Aorta (tissue), 5 donors: Measurements from ENCODE around the gene TSNAXIP1. TPM values are rescaled to one million over a fixed set of nuclear protein-coding genes. Genes with fewer than 3 reads are reported as not detected.

Source experiments
- ATAC-seq: fragments of 200-7000 bp; cut with Tn5 transposase; one replicate; pipeline ENCODE4 v1.9.1; 2022; ENCODE audit warnings: moderate library complexity; ENCODE audit not compliant: low FRiP score
- DNase-seq, 2 donors: peaks; one replicate each; pipeline ENCODE4 v3.0.0-alpha.2; 2020
- H3K27ac ChIP-seq, 2 donors: one replicate each; pipeline ENCODE4 v1.5.1; 2013; ENCODE audit warnings: low read length in 2 of 2, mild to moderate bottlenecking in 2 of 2, moderate library complexity in 2 of 2, control low read depth in 1 of 2, inconsistent platforms in 1 of 2, low read depth in 1 of 2
- H3K27me3 ChIP-seq, 2 donors: one replicate each; pipeline ENCODE4 v1.6.1; 2013; ENCODE audit warnings: control low read depth in 1 of 2, low read length in 1 of 2, mild to moderate bottlenecking in 1 of 2, moderate library complexity in 1 of 2; ENCODE audit not compliant: insufficient read depth in 2 of 2, control insufficient read depth in 1 of 2
- H3K36me3 ChIP-seq, 2 donors: one replicate each; pipeline ENCODE4 v1.6.1; 2013; ENCODE audit warnings: control low read depth in 1 of 2, low read length in 1 of 2, mild to moderate bottlenecking in 1 of 2; ENCODE audit not compliant: insufficient read depth in 2 of 2, control insufficient read depth in 1 of 2
- H3K4me1 ChIP-seq, 2 donors: one replicate each; pipeline ENCODE4 v1.6.1; 2013; ENCODE audit warnings: low read length in 2 of 2, control low read depth in 1 of 2, mild to moderate bottlenecking in 1 of 2, moderate library complexity in 1 of 2; ENCODE audit not compliant: insufficient read depth in 2 of 2, control insufficient read depth in 1 of 2
- H3K4me3 ChIP-seq, 2 donors: one replicate each; pipeline ENCODE4 v1.5.1; 2013; ENCODE audit warnings: low read length in 2 of 2, control low read depth in 1 of 2, mild to moderate bottlenecking in 1 of 2
- H3K9me3 ChIP-seq: one replicate; pipeline ENCODE4 v1.6.1; 2013; ENCODE audit warnings: mild to moderate bottlenecking, low read length; ENCODE audit not compliant: control insufficient read depth
- WGBS, 2 donors: extraction: QIAGEN DNeasy Blood & Tissue Kit; methylation state at CpG; one replicate each; pipeline ENCODE4 v1.1.7; 2013; 5-methylcytosine and 5-hydroxymethylcytosine counted together
- intact Hi-C, 2 donors: fragments of 100-400 bp; cut with DNase I; formaldehyde crosslinking; loops; one replicate each; pipeline versions ENCODE4 v1.14.2 to v1.15.0; 2022
- polyA plus RNA-seq, 2 donors: library from polyadenylated mRNA; stranded (reverse); fragments of 200-250 nt; gene quantifications; one replicate each; pipeline ENCODE4 v1.2.3, GENCODE V29; 2013
- total RNA-seq, 2 donors: library from RNA; stranded (reverse); fragmentation: NEBNext Ultra II Directional; extraction: Animal tissue kit (Norgen Biotek cat#: 25700); gene quantifications; one replicate each; pipeline ENCODE4 v1.2.1, GENCODE V29; 2021
- donor health status: healthy with polysubstance abuse.
- donor health status: Bipolar disorder and iron deficiency.
- donor health status: DM: no; HTN: no; CAD: no.
- donor health status: DM: no; HTN: no; CAD: no.
- donor health status: DM: yes; HTN: yes; CAD: no.

Gene TSNAXIP1
- total and polyA plus RNA-seq, 4 donors = 0.84 to 7.3 (median 1.1) TPM; not detected in 1

DNA sequence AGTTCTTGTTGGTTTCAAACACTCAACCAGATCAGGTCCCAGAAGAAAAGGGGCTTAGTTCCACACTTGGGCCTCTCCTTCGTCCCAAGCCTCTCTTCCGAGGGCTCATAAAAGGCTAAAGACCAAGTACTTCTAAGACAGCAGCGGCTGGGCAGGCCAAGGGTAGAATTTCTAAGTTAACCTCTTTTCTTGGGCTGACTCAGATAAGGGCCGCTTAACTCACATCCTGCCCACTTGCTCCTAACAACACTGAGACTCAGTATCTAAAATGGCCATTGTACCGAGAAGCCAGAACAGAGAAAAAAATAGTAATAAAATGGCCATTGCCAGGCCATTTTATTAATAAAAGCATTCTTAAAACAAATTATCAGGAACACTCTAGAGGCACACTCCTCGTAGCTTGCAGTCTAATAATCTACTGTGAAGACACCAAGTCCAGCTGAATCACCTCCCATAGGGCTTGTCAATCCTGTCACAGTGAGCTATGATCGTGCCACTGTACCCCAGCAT, 42.5 kb upstream of the TSNAXIP1 start:
- DNase-seq (no peak), ATAC-seq (no peak)
- no peaks in the 10 kb centered on the region for H3K9me3 ChIP-seq
- H3K36me3 ChIP-seq = peaks cover 0 to 2% of the 10 kb centered on the region in 2 donors
- intact Hi-C loops = no loop called here
- H3K4me1 ChIP-seq = no peaks in the 10 kb centered on the region
- no peak overlapping the region for H3K4me3 ChIP-seq
- 94 to 95% methylated on average over 7 of the region's 7 CpGs for WGBS, 2 donors
- no peaks in the 10 kb centered on the region for H3K27me3 ChIP-seq
- H3K27ac ChIP-seq = no peak overlapping the region

- no peaks in the 10 kb centered on the region for H3K27me3 ChIP-seq
- intact Hi-C loops = no loop called here
- DNase-seq = no peak
- 88 to 91% methylated on average over 4 of the region's 4 CpGs for WGBS, 2 donors
- no peaks in the 10 kb centered on the region for H3K36me3 ChIP-seq
- no peaks in the 10 kb centered on the region for H3K4me1 ChIP-seq
- H3K27ac ChIP-seq = no peak overlapping the region
- no peaks in the 10 kb centered on the region for H3K9me3 ChIP-seq
- no peak for ATAC-seq
- H3K4me3 ChIP-seq = no peak overlapping the region
Measured at GRCh38 chr16:67766291-67766690, 40.4 kb upstream of the TSNAXIP1 start.

DNA sequence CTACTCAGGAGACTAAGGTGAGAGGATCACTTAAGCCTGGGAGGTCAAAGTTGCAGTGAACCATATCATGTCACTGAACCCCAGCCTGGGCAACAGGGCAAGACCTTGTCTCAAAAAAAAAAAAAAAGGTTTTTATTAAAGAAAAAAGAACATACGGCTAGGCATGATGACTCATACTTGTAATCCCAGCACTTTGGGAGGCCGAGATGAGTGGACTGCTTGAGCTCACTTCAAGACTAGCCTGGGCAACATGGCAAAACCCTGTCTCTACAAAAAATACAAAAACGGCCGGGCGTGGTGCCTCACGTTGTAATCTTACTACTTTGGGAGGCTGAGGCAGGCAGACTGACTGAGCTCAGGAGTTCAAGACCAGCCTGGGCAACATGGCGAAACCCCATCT, 38.7 kb upstream of the TSNAXIP1 start:
- H3K4me3 ChIP-seq = no peak overlapping the region
- H3K9me3 ChIP-seq = no peaks in the 10 kb centered on the region
- 77 to 78% methylated on average over 7 of the region's 7 CpGs for WGBS, 2 donors
- H3K4me1 ChIP-seq = no peaks in the 10 kb centered on the region
- H3K36me3 ChIP-seq = no peaks in the 10 kb centered on the region
- intact Hi-C loops = no loop called here
- H3K27ac ChIP-seq = no peak overlapping the region
- DNase-seq (no peak), ATAC-seq (no peak)
- no peaks in the 10 kb centered on the region for H3K27me3 ChIP-seq

GRCh38 chr16:67770346-67770991, 36.2 kb upstream of the TSNAXIP1 start:
- no peaks in the 10 kb centered on the region for H3K4me1 ChIP-seq
- H3K9me3 ChIP-seq = no peaks in the 10 kb centered on the region
- DNase-seq (no peak), ATAC-seq (no peak)
- no peaks in the 10 kb centered on the region for H3K27me3 ChIP-seq
- H3K36me3 ChIP-seq = no peaks in the 10 kb centered on the region
- no peak overlapping the region for H3K27ac ChIP-seq
- 90 to 92% methylated on average over 6 of the region's 6 CpGs for WGBS, 2 donors
- intact Hi-C loops = no loop called here
- no peak overlapping the region for H3K4me3 ChIP-seq

DNA sequence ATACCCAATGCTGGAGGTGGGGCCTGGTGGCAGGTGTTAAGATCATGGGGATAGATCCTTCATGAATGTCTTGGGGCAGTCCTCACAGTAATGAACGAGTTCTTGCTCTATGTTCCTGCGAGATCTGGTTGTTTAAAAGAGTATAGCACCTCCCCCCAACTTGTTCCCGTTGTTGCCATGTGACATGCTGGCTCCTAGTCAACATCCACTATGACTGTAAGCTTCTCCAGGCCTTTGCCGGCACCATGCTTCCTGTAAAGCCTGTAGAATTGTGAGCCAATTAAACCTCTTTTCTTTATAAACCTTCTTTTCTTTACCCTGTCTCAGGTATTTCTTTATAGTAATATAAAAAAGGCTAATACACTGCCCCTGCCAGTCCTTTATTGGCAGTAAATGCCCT, 33.6 kb upstream of the TSNAXIP1 start:
- Histone ChIP-seq H3K4me1 (no peaks in the 10 kb centered on the region), H3K9me3 (no peaks in the 10 kb centered on the region), H3K36me3 (no peaks in the 10 kb centered on the region), H3K27ac (no peak overlapping the region), H3K27me3 (no peaks in the 10 kb centered on the region), H3K4me3 (no peak overlapping the region)
- WGBS, 2 donors = 12 to 25% methylated on average over 4 of the region's 4 CpGs
- DNase-seq (peak in 1 of 2 donors; percentile 69), ATAC-seq (peak; percentile 55)
- intact Hi-C loops = no loop called here

- H3K27ac ChIP-seq = peak overlapping the region in 1 of 2 donors; percentile 21
- DNase-seq = no peak
- H3K4me3 ChIP-seq = no peak overlapping the region
- intact Hi-C loops = no loop called here
- no peaks in the 10 kb centered on the region for H3K9me3 ChIP-seq
- ATAC-seq = peak; percentile 55
- no peaks in the 10 kb centered on the region for H3K4me1 ChIP-seq
- H3K27me3 ChIP-seq = no peaks in the 10 kb centered on the region
- no peaks in the 10 kb centered on the region for H3K36me3 ChIP-seq
- WGBS, 2 donors = 49 to 55% methylated on average over 6 of the region's 6 CpGs
Measured at GRCh38 chr16:67773569-67774456, 32.9 kb upstream of the TSNAXIP1 start.

- intact Hi-C loops = no loop called here
- H3K4me3 ChIP-seq = no peak overlapping the region
- H3K36me3 ChIP-seq = no peaks in the 10 kb centered on the region
- no peak overlapping the region for H3K27ac ChIP-seq
- 81 to 85% methylated on average over 3 of the region's 3 CpGs for WGBS, 2 donors
- no peak for DNase-seq
- H3K9me3 ChIP-seq = no peaks in the 10 kb centered on the region
- H3K27me3 ChIP-seq = no peaks in the 10 kb centered on the region
- no peaks in the 10 kb centered on the region for H3K4me1 ChIP-seq
- peak; percentile 30 for ATAC-seq
Measured at GRCh38 chr16:67774457-67774853, 32.2 kb upstream of the TSNAXIP1 start.

DNA sequence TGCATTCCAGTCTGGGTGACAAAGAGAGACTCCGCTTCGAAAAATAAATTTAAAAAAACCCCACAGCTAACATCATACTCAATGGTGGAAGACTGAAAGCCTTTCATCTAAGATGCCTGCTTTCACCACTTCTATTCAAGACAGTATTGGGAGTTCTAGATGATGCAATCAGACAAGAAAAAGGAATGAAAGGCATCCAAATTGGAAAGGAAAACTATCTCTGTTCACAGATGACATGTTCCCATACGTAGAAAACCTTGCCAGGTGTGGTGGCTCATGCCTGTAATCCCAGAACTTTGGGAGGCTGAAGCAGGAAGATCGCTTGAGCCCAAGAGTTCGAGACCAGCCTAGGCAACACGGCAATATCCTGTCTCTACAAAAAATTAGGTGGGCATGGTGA, 31.4 kb upstream of the TSNAXIP1 start:
- no peak overlapping the region for H3K27ac ChIP-seq
- 95 to 98% methylated on average over 6 of the region's 6 CpGs for WGBS, 2 donors
- no peaks in the 10 kb centered on the region for H3K27me3 ChIP-seq
- intact Hi-C loops = no loop called here
- ATAC-seq (no peak), DNase-seq (no peak)
- no peaks in the 10 kb centered on the region for H3K36me3 ChIP-seq
- no peaks in the 10 kb centered on the region for H3K9me3 ChIP-seq
- H3K4me1 ChIP-seq = no peaks in the 10 kb centered on the region
- H3K4me3 ChIP-seq = no peak overlapping the region
